ENCODE results near the gene GDI2.

GRCh38 chr10:5858811-5859210, 45.6 kb upstream of the GDI2 start:
- TF ChIP-seq POLR2A (IDR thresholded peaks at IDR 0.05), result no peak
- no peak for TF ChIP-seq CTCF (IDR thresholded peaks at IDR 0.05)
